NCI-H510A (cell line): ENCODE measurements around the gene PPP1R15A.
"Not testable (repeated sequence)": the region's sequence is repeated elsewhere in the genome, so short reads cannot be mapped to it uniquely, and the experiment has no call there.

Source experiments
- DNase-seq: peaks from one replicate; lab custom pipeline; 2025; lab: John Stamatoyannopoulos, UW

The PPP1R15A gene

GRCh38 chr19:48872182-48872883, at the start of gene PPP1R15A:
Gene PPP1R15A, plus strand, starts transcription at chr19:48872421. Its CDS starts 813 bp downstream, at chr19:48873234.
- peak; percentile 91 for DNase-seq

- DNase-seq = no peak
Observed at GRCh38 chr19:48822514-48822913, 49.7 kb upstream of the PPP1R15A start.

GRCh38 chr19:48826606-48827020, 45.6 kb upstream of the PPP1R15A start:
- no peak for DNase-seq

- no peak for DNase-seq
Observed at GRCh38 chr19:48830088-48830487, 42.1 kb upstream of the PPP1R15A start.

GRCh38 chr19:48830965-48831364, 41.3 kb upstream of the PPP1R15A start:
- DNase-seq = no peak

- no peak for DNase-seq
Observed at GRCh38 chr19:48833049-48833448, 39.2 kb upstream of the PPP1R15A start.

GRCh38 chr19:48833977-48834376, 38.2 kb upstream of the PPP1R15A start:
- DNase-seq = no peak

- DNase-seq = peak; percentile 74
Observed at GRCh38 chr19:48835734-48836088, 36.5 kb upstream of the PPP1R15A start.

- peak; percentile 54 for DNase-seq
Observed at GRCh38 chr19:48836089-48837017, 35.9 kb upstream of the PPP1R15A start, which contains the start of gene HSD17B14. Gene HSD17B14, minus strand, starts transcription at chr19:48836491. Its CDS starts 80 bp downstream, at chr19:48836411.

GRCh38 chr19:48837051-48837524, 35.1 kb upstream of the PPP1R15A start:
- DNase-seq = peak; percentile 83

- DNase-seq = no peak
Observed at GRCh38 chr19:48837687-48838086, 34.5 kb upstream of the PPP1R15A start.

- no peak for DNase-seq
Observed at GRCh38 chr19:48841047-48841446, 31.2 kb upstream of the PPP1R15A start.

- DNase-seq = no peak
Observed at GRCh38 chr19:48841571-48841970, 30.6 kb upstream of the PPP1R15A start.

GRCh38 chr19:48842789-48843162, 29.4 kb upstream of the PPP1R15A start:
- DNase-seq = no peak

GRCh38 chr19:48844472-48844871, 27.7 kb upstream of the PPP1R15A start:
- no peak for DNase-seq

- DNase-seq = no peak
Observed at GRCh38 chr19:48845384-48845783, 26.8 kb upstream of the PPP1R15A start.

GRCh38 chr19:48846659-48847058, 25.6 kb upstream of the PPP1R15A start:
- not testable (repeated sequence) for DNase-seq

- DNase-seq = no peak
Observed at GRCh38 chr19:48852292-48852691, 19.9 kb upstream of the PPP1R15A start.

GRCh38 chr19:48853483-48853882, 18.7 kb upstream of the PPP1R15A start:
- no peak for DNase-seq

- no peak for DNase-seq
Observed at GRCh38 chr19:48854103-48854502, 18.1 kb upstream of the PPP1R15A start.

GRCh38 chr19:48856921-48857320, 15.3 kb upstream of the PPP1R15A start:
- DNase-seq = no peak

GRCh38 chr19:48858984-48859710, 13.1 kb upstream of the PPP1R15A start:
- DNase-seq = no peak
